CD14-positive monocyte (primary cell): ENCODE measurements around the gene DHRS9. TPM values are rescaled to one million over a fixed set of nuclear protein-coding genes. Genes with fewer than 3 reads are reported as not detected.

Experiments used
- DNase-seq, 3 donors: peaks; one replicate each; pipeline ENCODE4 v3.0.0-alpha.2; 2011 to 2022
- H2AFZ ChIP-seq: 2 replicates; pipeline ENCODE4 v1.6.0; 2012; ENCODE audit warnings: mild to moderate bottlenecking, low read depth, low read length, inconsistent platforms; ENCODE audit not compliant: insufficient read depth, poor library complexity, severe bottlenecking
- H3K27ac ChIP-seq, 2 donors: 1 replicate in 1 of 2; 2 replicates in 1 of 2; pipeline ENCODE4 v1.5.1; 2012 to 2013; ENCODE audit warnings: low read length in 2 of 2, control low read depth in 1 of 2, inconsistent platforms in 1 of 2, low read depth in 1 of 2, mild to moderate bottlenecking in 1 of 2
- H3K27me3 ChIP-seq, 2 donors: one replicate each; pipeline versions ENCODE4 v1.6.0 to v1.6.1; 2011 to 2013; ENCODE audit warnings: low read length in 2 of 2; ENCODE audit not compliant: control insufficient read depth in 2 of 2, insufficient read depth in 2 of 2
- H3K36me3 ChIP-seq, 2 donors: replicated peaks in 1 of 2; 1 replicate in 1 of 2; 2 replicates in 1 of 2; pipeline versions ENCODE4 v1.5.1 to v1.6.1; 2012 to 2013; ENCODE audit warnings: low read length in 2 of 2, control low read depth in 1 of 2, inconsistent platforms in 1 of 2, mild to moderate bottlenecking in 1 of 2; ENCODE audit not compliant: insufficient read depth in 2 of 2, control insufficient read depth in 1 of 2
- H3K4me1 ChIP-seq, 2 donors: 1 replicate in 1 of 2; 2 replicates in 1 of 2; pipeline versions ENCODE4 v1.5.1 to v1.6.1; 2012 to 2013; ENCODE audit warnings: low read length in 2 of 2, control low read depth in 1 of 2, inconsistent platforms in 1 of 2, mild to moderate bottlenecking in 1 of 2, moderate library complexity in 1 of 2; ENCODE audit not compliant: insufficient read depth in 2 of 2, control insufficient read depth in 1 of 2
- H3K4me2 ChIP-seq: replicated peaks from 2 replicates; pipeline ENCODE3; 2012; ENCODE audit warnings: low read length, moderate library complexity, mild to moderate bottlenecking; ENCODE audit not compliant: poor library complexity, severe bottlenecking; ENCODE audit errors: extremely low read depth
- H3K4me3 ChIP-seq, 3 experiments: fragments of 200-600 bp in 1 of 3; sonication (generic) in 1 of 3; replicated peaks in 1 of 3; 1 replicate in 2 of 3; 2 replicates in 1 of 3; pipeline ENCODE4 v1.5.1; 2011 to 2013; ENCODE audit warnings: low read length in 3 of 3, mild to moderate bottlenecking in 3 of 3, control low read depth in 2 of 3, low read depth in 2 of 3, inconsistent platforms in 1 of 3, moderate library complexity in 1 of 3
- H3K79me2 ChIP-seq: 2 replicates; pipeline ENCODE4 v1.6.0; 2012; ENCODE audit warnings: mild to moderate bottlenecking, control low read depth, inconsistent platforms, low read length, moderate library complexity; ENCODE audit not compliant: insufficient read depth
- H3K9ac ChIP-seq: 2 replicates; pipeline ENCODE4 v1.6.0; 2017; ENCODE audit warnings: low read length, mild to moderate bottlenecking; ENCODE audit not compliant: insufficient read depth, poor library complexity, severe bottlenecking
- H3K9me3 ChIP-seq, 2 donors: replicated peaks in 1 of 2; 1 replicate in 1 of 2; 2 replicates in 1 of 2; pipeline versions ENCODE4 v1.5.1 to v1.6.1; 2012 to 2013; ENCODE audit warnings: low read length in 2 of 2, control low read depth in 1 of 2; ENCODE audit not compliant: control insufficient read depth in 1 of 2, insufficient read depth in 1 of 2
- H4K20me1 ChIP-seq: 2 replicates; pipeline ENCODE4 v1.6.0; 2012; ENCODE audit warnings: mild to moderate bottlenecking, low read length, control low read depth, moderate library complexity; ENCODE audit not compliant: insufficient read depth
- H3K27ac Mint-ChIP-seq, 7 donors: one replicate each; pipeline ENCODE4 v1.8.0; 2020; ENCODE audit warnings: mild to moderate bottlenecking in 7 of 7, mixed read lengths in 7 of 7, moderate library complexity in 6 of 7, inconsistent platforms in 2 of 7
- H3K27me3 Mint-ChIP-seq, 3 donors: one replicate each; pipeline ENCODE4 v1.8.0; 2021 to 2022; ENCODE audit warnings: low read depth in 3 of 3, mild to moderate bottlenecking in 3 of 3, mixed read lengths in 3 of 3, moderate library complexity in 3 of 3, inconsistent platforms in 1 of 3
- H3K36me3 Mint-ChIP-seq, 2 donors: one replicate each; pipeline ENCODE4 v1.8.0; 2020; ENCODE audit warnings: mixed read lengths in 2 of 2, inconsistent platforms in 1 of 2, mild to moderate bottlenecking in 1 of 2
- H3K4me1 Mint-ChIP-seq: one replicate; pipeline ENCODE4 v1.8.0; 2020; ENCODE audit warnings: mild to moderate bottlenecking, mixed read lengths
- H3K4me3 Mint-ChIP-seq, 2 donors: one replicate each; pipeline ENCODE4 v1.8.0; 2020; ENCODE audit warnings: mild to moderate bottlenecking in 2 of 2, mixed read lengths in 2 of 2, moderate library complexity in 1 of 2
- H3K9me3 Mint-ChIP-seq, 7 donors: one replicate each; pipeline ENCODE4 v1.8.0; 2020 to 2022; ENCODE audit warnings: mixed read lengths in 7 of 7, mild to moderate bottlenecking in 6 of 7, moderate library complexity in 6 of 7, inconsistent platforms in 2 of 7
- WGBS: methylation state at CpG from one replicate; pipeline ENCODE4 v1.1.5; 2013; ENCODE audit warnings: missing lambda C conversion rate; ENCODE audit not compliant: insufficient coverage; 5-methylcytosine and 5-hydroxymethylcytosine counted together
- intact Hi-C, 2 donors: fragments of 100-400 bp; cut with micrococcal nuclease; formaldehyde crosslinking; loops; one replicate each; pipeline versions ENCODE4 v1.15.0 to v1.15.1; 2023
- polyA plus RNA-seq, 3 donors: library from polyadenylated mRNA; depleted of rRNA in 1 of 3; unstranded in 2 of 3; stranded (reverse) in 1 of 3; fragments of 300-500 nt in 2 of 3; fragments of >200 nt in 1 of 3; fragmentation: Illumina TruSeq in 2 of 3; gene quantifications; 1 replicate in 2 of 3; 2 replicates in 1 of 3; pipeline ENCODE4 v1.2.3, GENCODE V29; 2012 to 2021
- TF ChIP-seq, protein P1 (sequence below): fragments of 200-600 bp; IDR thresholded peaks from one replicate; pipeline ENCODE4 v1.8.0; 2022; ENCODE audit warnings: antibody characterized with exemption, mild to moderate bottlenecking

DHRS9 gene
- polyA plus RNA-seq, 3 donors, result 10.0 to 12.9 (median 10.0) TPM

DNA sequence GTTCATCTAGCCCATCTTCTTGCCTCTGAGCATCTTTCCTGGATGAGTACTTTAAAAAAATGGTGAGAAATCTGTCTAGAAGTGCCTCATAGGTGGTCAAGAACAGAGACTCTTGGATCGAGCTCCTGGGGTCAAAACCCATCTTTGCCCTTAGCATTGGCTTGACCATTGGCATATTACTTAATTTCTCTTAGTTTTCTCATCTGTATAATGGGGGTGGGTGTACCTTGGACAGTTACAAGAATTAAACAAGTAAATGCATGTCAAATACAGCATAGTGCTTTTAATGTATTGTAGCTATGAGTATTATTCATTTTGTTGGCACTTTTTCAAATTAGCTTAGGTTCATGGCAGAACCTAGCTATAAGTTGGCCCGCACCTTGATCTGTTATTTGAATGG is 36.8 kb downstream of the DHRS9 start:
- Mint-ChIP-seq H3K27me3 (peaks cover 0 to 6% (median 2%) of the 10 kb centered on the region in 3 donors), H3K4me1 (peaks cover 80% of the 10 kb centered on the region), H3K9me3 (no peaks in the 10 kb centered on the region), H3K4me3 (no peak overlapping the region), H3K36me3 (peaks cover 0 to 2% of the 10 kb centered on the region in 2 donors), H3K27ac (no peak overlapping the region)
- DNase-seq, result no peak
- Histone ChIP-seq H3K4me1 (peaks cover 46 to 76% of the 10 kb centered on the region in 2 donors), H3K27me3 (no peaks in the 10 kb centered on the region), H2AFZ (no peak overlapping the region), H3K27ac (no peak overlapping the region), H3K4me3 (peak overlapping the region in 1 of 3 experiments; percentile 11), H3K79me2 (no peaks in the 10 kb centered on the region), H3K36me3 (no peaks in the 10 kb centered on the region), H4K20me1 (no peaks in the 10 kb centered on the region), H3K9me3 (no peaks in the 10 kb centered on the region), H3K4me2 (no peak overlapping the region), H3K9ac (no peak overlapping the region)
- TF ChIP-seq, protein P1, sequence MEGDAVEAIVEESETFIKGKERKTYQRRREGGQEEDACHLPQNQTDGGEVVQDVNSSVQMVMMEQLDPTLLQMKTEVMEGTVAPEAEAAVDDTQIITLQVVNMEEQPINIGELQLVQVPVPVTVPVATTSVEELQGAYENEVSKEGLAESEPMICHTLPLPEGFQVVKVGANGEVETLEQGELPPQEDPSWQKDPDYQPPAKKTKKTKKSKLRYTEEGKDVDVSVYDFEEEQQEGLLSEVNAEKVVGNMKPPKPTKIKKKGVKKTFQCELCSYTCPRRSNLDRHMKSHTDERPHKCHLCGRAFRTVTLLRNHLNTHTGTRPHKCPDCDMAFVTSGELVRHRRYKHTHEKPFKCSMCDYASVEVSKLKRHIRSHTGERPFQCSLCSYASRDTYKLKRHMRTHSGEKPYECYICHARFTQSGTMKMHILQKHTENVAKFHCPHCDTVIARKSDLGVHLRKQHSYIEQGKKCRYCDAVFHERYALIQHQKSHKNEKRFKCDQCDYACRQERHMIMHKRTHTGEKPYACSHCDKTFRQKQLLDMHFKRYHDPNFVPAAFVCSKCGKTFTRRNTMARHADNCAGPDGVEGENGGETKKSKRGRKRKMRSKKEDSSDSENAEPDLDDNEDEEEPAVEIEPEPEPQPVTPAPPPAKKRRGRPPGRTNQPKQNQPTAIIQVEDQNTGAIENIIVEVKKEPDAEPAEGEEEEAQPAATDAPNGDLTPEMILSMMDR, result no peak
- intact Hi-C loops, result loop anchor here in 1 of 2 donors (5.0 to 10.0 kb wide), 2 partner anchors 36 to 61 kb away; no protein-coding TSS in a partner anchor
- 83% methylated on average over 1 of the region's 2 CpGs for WGBS

GRCh38 chr2:169106563-169107545 is 37.5 kb downstream of the DHRS9 start:
- Histone ChIP-seq H3K36me3 (no peaks in the 10 kb centered on the region), H3K27ac (no peak overlapping the region), H3K79me2 (no peaks in the 10 kb centered on the region), H3K4me3 (peak overlapping the region in 1 of 3 experiments; percentile 11), H3K27me3 (no peaks in the 10 kb centered on the region), H3K9ac (no peak overlapping the region), H3K4me2 (peak overlapping the region; percentile 16), H3K9me3 (no peaks in the 10 kb centered on the region), H2AFZ (no peak overlapping the region), H4K20me1 (no peaks in the 10 kb centered on the region), H3K4me1 (peaks cover 44 to 71% of the 10 kb centered on the region in 2 donors)
- H3K27me3 Mint-ChIP-seq, result peaks cover 0 to 6% (median 2%) of the 10 kb centered on the region in 3 donors
- peak overlapping the region in 1 of 2 donors; percentile 27 for H3K4me3 Mint-ChIP-seq
- intact Hi-C loops, result loop anchor here in 1 of 2 donors (5.0 to 10.0 kb wide), 2 partner anchors 35 to 62 kb away; no protein-coding TSS in a partner anchor
- H3K4me1 Mint-ChIP-seq, result peaks cover 76% of the 10 kb centered on the region
- DNase-seq, result peak in 2 of 3 donors; percentile 21 to 47
- no CpG with 5 or more reads among the region's 6 CpGs for WGBS
- H3K36me3 Mint-ChIP-seq, result no peaks in the 10 kb centered on the region
- H3K27ac Mint-ChIP-seq, result peak overlapping the region in 2 of 7 donors; percentile 39 to 67
- H3K9me3 Mint-ChIP-seq, result no peaks in the 10 kb centered on the region
- TF ChIP-seq, protein P1, result no peak
